ENCODE results near the gene ASCL2.

The ASCL2 gene

DNA sequence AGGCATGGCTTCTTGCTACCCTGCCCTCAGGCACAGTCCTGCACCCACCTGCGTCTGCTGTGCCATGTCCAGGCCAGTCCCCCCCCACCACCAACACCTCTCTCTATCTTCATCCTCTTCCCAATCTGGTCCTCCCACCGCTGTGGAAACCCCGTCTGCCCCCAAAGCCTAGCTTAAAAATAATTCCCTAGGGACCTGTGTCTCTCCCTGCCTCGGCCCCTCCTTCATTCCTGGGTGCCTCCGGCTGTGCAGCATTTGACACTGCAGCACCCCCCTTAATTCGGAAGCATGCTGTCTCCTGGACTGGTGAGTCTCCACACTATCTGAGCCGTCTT lies 2.5 kb upstream of the ASCL2 start:
- Mint-ChIP-seq H3K9me3 (ENCODE audit: low read depth) (no peaks in the 10 kb centered on the region), H3K36me3 (peaks cover 3% of the 10 kb centered on the region), H3K4me1 (ENCODE audit: low read depth) (peaks cover 14% of the 10 kb centered on the region)

DNA sequence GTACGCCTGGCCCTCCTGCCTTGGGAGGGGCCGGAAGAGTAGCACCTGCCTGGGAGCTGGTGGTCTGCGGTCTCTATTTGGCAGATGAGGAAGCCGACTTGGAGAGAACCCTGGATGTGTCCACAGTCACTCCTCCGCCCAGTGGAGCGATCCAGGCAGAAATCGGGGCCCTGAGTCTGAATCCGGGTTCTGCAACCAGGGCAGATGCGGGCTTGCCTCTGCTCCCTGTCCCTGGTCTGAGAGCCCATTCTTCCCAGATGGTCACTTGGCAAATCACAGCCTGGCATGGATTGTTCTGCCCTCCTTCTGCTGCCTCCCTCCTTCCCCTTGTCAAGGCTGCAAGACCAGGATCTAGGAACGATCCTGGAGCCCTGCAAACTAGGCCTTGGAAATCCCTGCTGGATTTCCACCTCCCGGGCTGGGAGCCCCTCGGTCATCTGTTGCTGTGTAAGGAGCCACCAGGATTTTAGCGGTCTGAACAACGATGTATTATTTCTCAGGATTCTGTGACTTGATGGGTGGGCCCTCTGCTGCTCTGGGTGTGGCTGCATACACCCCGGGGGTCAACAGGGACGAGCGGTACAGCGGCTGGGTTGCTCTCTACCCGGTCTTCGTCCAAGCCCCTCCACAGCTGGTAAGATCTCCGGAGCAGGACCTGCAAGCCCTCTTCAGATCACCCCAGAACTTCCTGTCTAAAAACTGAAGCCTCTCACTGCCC lies 2.0 kb upstream of the ASCL2 start:
- H3K27ac Mint-ChIP-seq = no peak overlapping the region
- peaks cover 3% of the 10 kb centered on the region for H3K27me3 Mint-ChIP-seq
- H3K4me3 Mint-ChIP-seq = no peak overlapping the region
- no peaks in the 10 kb centered on the region for H3K36me3 Mint-ChIP-seq
- no peaks in the 10 kb centered on the region for H3K9me3 Mint-ChIP-seq (ENCODE audit: low read depth)
- H3K4me1 Mint-ChIP-seq (ENCODE audit: low read depth) = peaks cover 13% of the 10 kb centered on the region

More for the DNA sequence above, 2.5 kb upstream of the ASCL2 start:
- Mint-ChIP-seq H3K4me3 (no peak overlapping the region), H3K27ac (no peak overlapping the region), H3K27me3 (peaks cover 3% of the 10 kb centered on the region)

- peak overlapping the region; percentile 20 for H3K4me3 Mint-ChIP-seq
- no peaks in the 10 kb centered on the region for H3K36me3 Mint-ChIP-seq
- H3K27ac Mint-ChIP-seq = no peak overlapping the region
- H3K9me3 Mint-ChIP-seq (ENCODE audit: low read depth) = no peaks in the 10 kb centered on the region
- H3K4me1 Mint-ChIP-seq (ENCODE audit: low read depth) = peaks cover 13% of the 10 kb centered on the region
- peaks cover 3% of the 10 kb centered on the region for H3K27me3 Mint-ChIP-seq
Measured at GRCh38 chr11:2271327-2272227, 1.2 kb upstream of the ASCL2 start.

DNA sequence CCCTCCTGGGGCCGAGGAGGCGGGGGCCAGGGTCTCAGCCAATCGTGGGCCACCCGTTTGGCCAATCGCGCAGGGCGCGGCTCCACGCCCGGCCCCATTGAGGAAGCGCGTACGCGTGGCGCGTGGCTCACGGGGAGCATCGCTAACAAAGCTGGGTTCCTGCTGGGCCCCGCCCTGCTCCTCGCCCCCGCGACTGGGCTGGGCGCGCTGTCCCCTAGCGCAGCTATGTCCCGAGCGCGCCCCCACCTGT lies 614 bp upstream of the ASCL2 start:
- Mint-ChIP-seq H3K27me3 (peaks cover 3% of the 10 kb centered on the region), H3K27ac (no peak overlapping the region), H3K36me3 (peaks cover 2% of the 10 kb centered on the region), H3K4me1 (ENCODE audit: low read depth) (peaks cover 18% of the 10 kb centered on the region), H3K4me3 (no peak overlapping the region), H3K9me3 (ENCODE audit: low read depth) (no peaks in the 10 kb centered on the region)

DNA sequence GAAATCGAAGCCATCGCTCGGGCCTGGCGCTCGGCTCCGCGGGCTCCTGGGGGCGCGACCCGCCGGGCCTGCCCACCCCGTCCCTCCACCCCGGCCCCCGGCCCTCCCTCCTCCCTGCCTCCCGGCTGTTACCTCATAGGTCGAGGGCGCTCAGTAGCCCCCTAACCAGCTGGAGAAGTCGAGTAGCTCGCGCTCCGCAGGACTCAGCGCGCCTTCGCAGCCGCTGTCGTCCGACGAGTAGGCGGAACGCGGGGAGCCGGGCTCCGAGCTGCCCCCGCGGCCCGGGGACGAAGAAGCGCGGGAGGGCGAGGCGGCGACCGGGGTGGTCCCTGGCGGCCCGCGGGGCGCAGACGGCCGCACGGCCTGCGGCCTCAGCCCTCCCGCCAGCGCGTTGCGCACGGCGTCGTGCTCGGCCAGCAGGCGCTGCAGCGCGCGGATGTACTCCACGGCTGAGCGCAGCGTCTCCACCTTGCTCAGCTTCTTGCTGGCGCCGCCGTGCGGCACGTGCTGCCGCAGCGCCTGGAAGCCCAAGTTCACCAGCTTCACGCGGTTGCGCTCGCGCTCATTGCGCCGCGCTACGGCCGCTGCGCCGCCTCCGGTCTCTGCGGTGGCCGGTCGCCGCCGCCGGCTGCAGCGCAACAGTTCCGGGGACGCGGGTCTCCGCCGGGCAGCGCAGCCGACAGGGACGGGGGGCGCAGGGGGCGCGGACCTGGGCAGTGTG lies 627 bp downstream of the ASCL2 start:
- H3K9me3 Mint-ChIP-seq (ENCODE audit: low read depth) = no peaks in the 10 kb centered on the region
- H3K27me3 Mint-ChIP-seq = peaks cover 3% of the 10 kb centered on the region
- peak overlapping the region; percentile 64 for H3K4me3 Mint-ChIP-seq
- peaks cover 27% of the 10 kb centered on the region for H3K4me1 Mint-ChIP-seq (ENCODE audit: low read depth)
- H3K27ac Mint-ChIP-seq = no peak overlapping the region
- H3K36me3 Mint-ChIP-seq = peaks cover 2% of the 10 kb centered on the region

DNA sequence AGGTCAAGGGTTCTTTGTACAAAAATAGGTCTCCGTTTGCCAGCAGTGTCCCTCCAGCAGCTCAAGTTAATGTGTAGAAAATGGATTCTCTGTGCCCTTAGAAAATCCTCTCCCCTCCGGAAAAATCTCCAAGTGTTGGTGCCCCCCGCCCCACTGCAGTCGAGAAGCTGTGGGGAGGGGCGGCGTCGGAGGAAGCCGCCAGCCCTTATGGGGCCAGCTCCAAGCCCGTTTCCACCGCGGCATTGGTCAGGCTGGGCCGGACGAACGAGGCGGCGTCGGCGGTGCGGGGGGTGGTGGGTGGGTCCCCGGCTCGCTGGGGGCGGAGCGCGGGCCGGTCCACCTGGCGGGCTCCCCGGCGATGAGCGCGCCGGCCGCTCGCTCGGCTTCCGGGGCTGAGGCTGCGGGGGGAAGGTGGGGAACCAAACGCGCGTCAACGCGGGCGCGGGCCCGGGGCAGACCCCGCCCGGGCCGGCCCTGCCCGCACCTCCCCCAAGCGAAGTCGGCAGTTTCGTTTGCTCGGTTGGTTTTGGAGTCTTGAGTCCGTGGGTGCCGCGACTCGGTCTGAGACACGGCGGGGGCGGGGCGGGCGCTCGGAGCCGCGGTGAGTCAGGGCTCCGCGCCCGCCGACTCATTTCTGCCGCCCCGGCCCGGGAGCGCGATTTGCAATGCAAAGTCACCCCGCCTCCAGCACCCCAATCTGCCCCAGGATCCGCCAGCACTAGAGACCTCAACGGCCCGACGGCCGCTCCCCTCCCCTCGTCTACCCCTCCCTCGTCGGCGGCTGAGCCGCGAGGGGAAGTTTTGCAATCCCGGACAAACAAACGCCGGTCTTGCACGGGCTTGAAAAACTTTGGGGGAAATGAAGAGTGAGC lies 1.4 kb downstream of the ASCL2 start:
- peaks cover 3% of the 10 kb centered on the region for H3K27me3 Mint-ChIP-seq

GRCh38 chr11:2267851-2268728 lies 2.3 kb downstream of the ASCL2 start:
- Mint-ChIP-seq H3K4me3 (peak overlapping the region; percentile 57), H3K9me3 (ENCODE audit: low read depth) (no peaks in the 10 kb centered on the region), H3K36me3 (peaks cover 2% of the 10 kb centered on the region), H3K27me3 (peaks cover 3% of the 10 kb centered on the region), H3K27ac (no peak overlapping the region), H3K4me1 (ENCODE audit: low read depth) (peaks cover 27% of the 10 kb centered on the region)

More for the DNA sequence above, 1.4 kb downstream of the ASCL2 start:
- no peaks in the 10 kb centered on the region for H3K9me3 Mint-ChIP-seq (ENCODE audit: low read depth)
- H3K4me3 Mint-ChIP-seq = peak overlapping the region; percentile 64
- no peak overlapping the region for H3K27ac Mint-ChIP-seq
- H3K4me1 Mint-ChIP-seq (ENCODE audit: low read depth) = peaks cover 27% of the 10 kb centered on the region
- peaks cover 2% of the 10 kb centered on the region for H3K36me3 Mint-ChIP-seq

DNA sequence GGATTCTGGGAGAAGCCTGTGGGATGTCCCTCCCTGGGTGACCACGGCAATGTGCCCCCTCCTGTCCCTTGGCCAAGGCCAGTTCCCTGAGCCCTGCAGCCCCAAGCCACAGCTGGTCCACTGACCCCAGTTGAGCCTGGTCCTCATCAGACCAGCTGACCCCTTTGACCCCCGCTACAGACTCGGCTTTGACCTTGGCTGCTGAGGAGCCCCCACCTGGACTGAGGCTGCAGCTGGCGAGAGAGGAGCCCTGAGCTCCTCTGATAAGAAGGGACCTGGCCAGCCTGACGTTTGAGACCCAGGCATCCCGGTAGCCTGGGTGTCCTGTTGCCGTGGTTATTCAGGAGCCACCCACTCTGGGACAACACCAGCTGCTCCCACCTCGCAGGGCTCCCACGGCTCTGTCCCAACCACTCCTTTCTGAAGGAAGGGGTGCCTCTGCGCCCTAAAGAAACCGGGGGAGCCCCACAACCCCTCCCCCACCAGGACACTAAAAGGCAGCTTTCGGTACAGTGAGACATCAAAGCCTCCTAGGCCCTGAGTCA lies 3.0 kb downstream of the ASCL2 start:
- Mint-ChIP-seq H3K27me3 (peaks cover 3% of the 10 kb centered on the region), H3K9me3 (ENCODE audit: low read depth) (no peaks in the 10 kb centered on the region), H3K27ac (no peak overlapping the region), H3K4me1 (ENCODE audit: low read depth) (peaks cover 27% of the 10 kb centered on the region), H3K36me3 (peaks cover 2% of the 10 kb centered on the region), H3K4me3 (no peak overlapping the region)

DNA sequence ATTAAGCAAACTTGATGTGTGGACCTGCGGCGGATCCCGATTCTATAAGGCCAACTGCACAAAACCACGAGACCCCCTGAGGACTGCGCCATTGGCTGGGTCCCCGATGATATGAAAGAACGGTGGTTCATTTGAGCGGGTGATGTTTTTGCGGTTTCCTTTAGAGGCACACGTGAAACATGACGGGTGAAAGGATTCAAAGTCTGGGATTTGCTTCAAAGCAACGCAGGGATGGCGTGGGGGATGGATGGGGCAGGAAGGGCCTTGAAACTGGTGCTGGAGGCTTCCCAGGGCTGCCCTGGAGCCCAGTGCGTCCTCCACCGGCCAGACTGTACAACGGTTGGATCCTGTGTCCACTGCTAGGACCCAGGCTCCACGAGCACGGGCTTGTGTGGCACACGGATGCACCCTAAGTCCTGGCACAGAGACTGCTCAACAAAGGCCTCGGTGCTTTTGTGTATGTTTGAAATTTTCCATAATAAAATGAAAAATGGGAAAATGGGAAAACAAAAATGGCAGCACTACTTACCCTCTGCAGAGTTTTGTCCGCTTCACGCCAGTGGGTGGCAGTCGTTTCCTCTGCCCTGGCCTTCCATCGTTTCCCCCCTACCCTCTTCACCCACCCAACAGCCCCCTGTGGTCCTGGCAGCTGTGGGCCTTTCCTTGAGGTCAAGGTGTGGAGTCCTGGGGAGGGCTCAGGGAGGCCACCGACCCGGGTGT lies 3.6 kb downstream of the ASCL2 start:
- Mint-ChIP-seq H3K4me3 (peak overlapping the region; percentile 44), H3K27me3 (peaks cover 3% of the 10 kb centered on the region), H3K27ac (no peak overlapping the region)

GRCh38 chr11:2265854-2266585 lies 4.4 kb downstream of the ASCL2 start:
- Mint-ChIP-seq H3K4me3 (peak overlapping the region; percentile 53), H3K27me3 (peaks cover 1% of the 10 kb centered on the region), H3K9me3 (ENCODE audit: low read depth) (no peaks in the 10 kb centered on the region), H3K27ac (peak overlapping the region; percentile 64), H3K36me3 (peaks cover 2% of the 10 kb centered on the region), H3K4me1 (ENCODE audit: low read depth) (peaks cover 27% of the 10 kb centered on the region)

More for the DNA sequence above, 3.6 kb downstream of the ASCL2 start:
- H3K36me3 Mint-ChIP-seq = peaks cover 2% of the 10 kb centered on the region
- H3K9me3 Mint-ChIP-seq (ENCODE audit: low read depth) = no peaks in the 10 kb centered on the region
- peaks cover 27% of the 10 kb centered on the region for H3K4me1 Mint-ChIP-seq (ENCODE audit: low read depth)

DNA sequence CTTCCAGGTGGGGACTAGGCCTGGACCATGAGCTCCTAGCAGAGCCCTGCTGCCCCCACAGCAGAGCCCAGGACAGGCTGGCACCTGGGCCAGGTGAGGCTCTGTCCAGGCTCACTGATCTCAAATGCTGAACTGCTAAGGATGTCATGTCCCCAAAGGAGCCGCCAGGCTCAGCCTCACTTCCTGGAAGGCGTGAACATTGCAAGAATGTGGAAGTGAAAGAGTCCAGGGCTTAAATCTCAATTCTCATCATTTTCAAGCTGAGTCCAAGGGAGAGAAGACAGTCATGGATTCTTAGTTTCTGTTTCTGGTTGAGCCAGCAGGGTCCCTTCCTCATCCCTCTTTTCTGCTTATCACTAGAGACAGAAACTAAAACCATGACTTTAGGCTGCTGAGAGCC lies 5.0 kb downstream of the ASCL2 start:
- peaks cover 2% of the 10 kb centered on the region for H3K36me3 Mint-ChIP-seq
- peak overlapping the region; percentile 53 for H3K4me3 Mint-ChIP-seq
- H3K9me3 Mint-ChIP-seq (ENCODE audit: low read depth) = no peaks in the 10 kb centered on the region
- peaks cover 24% of the 10 kb centered on the region for H3K4me1 Mint-ChIP-seq (ENCODE audit: low read depth)
- H3K27me3 Mint-ChIP-seq = peaks cover 1% of the 10 kb centered on the region
- peak overlapping the region; percentile 64 for H3K27ac Mint-ChIP-seq

GRCh38 chr11:2264366-2265053 lies 5.9 kb downstream of the ASCL2 start:
- no peak overlapping the region for H3K27ac Mint-ChIP-seq

More at GRCh38 chr11:2264366-2265053, 5.9 kb downstream of the ASCL2 start:
- Mint-ChIP-seq H3K36me3 (peaks cover 2% of the 10 kb centered on the region), H3K9me3 (ENCODE audit: low read depth) (no peaks in the 10 kb centered on the region), H3K27me3 (peaks cover 1% of the 10 kb centered on the region), H3K4me1 (ENCODE audit: low read depth) (peaks cover 24% of the 10 kb centered on the region), H3K4me3 (no peak overlapping the region)
